CD1c-positive myeloid dendritic cell (primary cell): ENCODE data around the gene SLC24A3.

Experiments used
- DNase-seq: peaks from one replicate; pipeline ENCODE4 v3.0.0-alpha.2; 2016; ENCODE audit errors: extremely low spot score

SLC24A3 gene

GRCh38 chr20:19302714-19303113 lies 90.3 kb downstream of the SLC24A3 start:
- DNase-seq: no peak

GRCh38 chr20:19304389-19304788 lies 91.9 kb downstream of the SLC24A3 start:
- no peak for DNase-seq

- no peak for DNase-seq
Observed at GRCh38 chr20:19304886-19305415, 92.5 kb downstream of the SLC24A3 start.

- peak; percentile 7 for DNase-seq
Observed at GRCh38 chr20:19308146-19308545, 95.7 kb downstream of the SLC24A3 start.

GRCh38 chr20:19310541-19310940 lies 98.1 kb downstream of the SLC24A3 start:
- no peak for DNase-seq

GRCh38 chr20:19313342-19314069 lies 101.1 kb downstream of the SLC24A3 start:
- no peak for DNase-seq

- no peak for DNase-seq
Observed at GRCh38 chr20:19314621-19315020, 102.2 kb downstream of the SLC24A3 start.

GRCh38 chr20:19317237-19318069 lies 105.0 kb downstream of the SLC24A3 start:
- no peak for DNase-seq

- no peak for DNase-seq
Observed at GRCh38 chr20:19318610-19319009, 106.2 kb downstream of the SLC24A3 start.

GRCh38 chr20:19320005-19320404 lies 107.6 kb downstream of the SLC24A3 start:
- no peak for DNase-seq

- no peak for DNase-seq
Observed at GRCh38 chr20:19321176-19321575, 108.7 kb downstream of the SLC24A3 start.

GRCh38 chr20:19322061-19322985 lies 109.9 kb downstream of the SLC24A3 start:
- DNase-seq: no peak

- no peak for DNase-seq
Observed at GRCh38 chr20:19327401-19327800, 115.0 kb downstream of the SLC24A3 start.

GRCh38 chr20:19328676-19329075 lies 116.2 kb downstream of the SLC24A3 start:
- no peak for DNase-seq

GRCh38 chr20:19330038-19330437 lies 117.6 kb downstream of the SLC24A3 start:
- DNase-seq: no peak

GRCh38 chr20:19330731-19331130 lies 118.3 kb downstream of the SLC24A3 start:
- DNase-seq: peak; percentile 3

GRCh38 chr20:19333563-19333962 lies 121.1 kb downstream of the SLC24A3 start:
- no peak for DNase-seq

- DNase-seq: no peak
Observed at GRCh38 chr20:19335341-19335740, 122.9 kb downstream of the SLC24A3 start.

- DNase-seq: no peak
Observed at GRCh38 chr20:19335916-19336315, 123.5 kb downstream of the SLC24A3 start.

- DNase-seq: no peak
Observed at GRCh38 chr20:19336631-19337030, 124.2 kb downstream of the SLC24A3 start.

GRCh38 chr20:19338380-19338779 lies 125.9 kb downstream of the SLC24A3 start:
- DNase-seq: no peak

- DNase-seq: no peak
Observed at GRCh38 chr20:19338960-19339359, 126.5 kb downstream of the SLC24A3 start.
